A549 (cell line): ENCODE measurements around the gene GPR153.
"Not testable (repeated sequence)": the region's sequence is repeated elsewhere in the genome, so short reads cannot be mapped to it uniquely, and the experiment has no call there.

Source experiments
- ATOH8 ChIP-seq: fragments of 250-450 bp; sonication (Bioruptor Pico); IDR thresholded peaks from 2 replicates; pipeline ENCODE4 v1.5.0; 2020; ENCODE audit warnings: low read depth, mild to moderate bottlenecking, moderate library complexity
- CEBPB ChIP-seq, 2 experiments: fragments of >200 bp in 1 of 2; sonication (Bioruptor Twin) in 1 of 2; formaldehyde crosslinking in 1 of 2; IDR thresholded peaks; 2 replicates each; pipeline ENCODE4 v1.6.1; 2012 to 2016
- CTCF ChIP-seq: fragments of >200 bp; sonication (Bioruptor Twin); formaldehyde crosslinking; IDR thresholded peaks from 3 replicates; pipeline ENCODE4 v1.5.1; 2016
- JUN ChIP-seq, 2 experiments: fragments of >200 bp; sonication (Bioruptor Twin); formaldehyde crosslinking; IDR thresholded peaks; 2 replicates in 1 of 2; 3 replicates in 1 of 2; pipeline ENCODE4 v1.6.1; 2016 to 2017
- JUNB ChIP-seq: fragments of >200 bp; sonication (Bioruptor Twin); formaldehyde crosslinking; IDR thresholded peaks from 2 replicates; pipeline ENCODE4 v1.6.1; 2016
- NPAS2 ChIP-seq: fragments of 250-450 bp; sonication (Bioruptor Pico); IDR thresholded peaks from 2 replicates; pipeline ENCODE4 v1.8.0; 2022; ENCODE audit warnings: mild to moderate bottlenecking, moderate library complexity, borderline replicate concordance
- POLR2A ChIP-seq: IDR thresholded peaks from 2 replicates; pipeline ENCODE4 v1.6.1; 2012; ENCODE audit warnings: mild to moderate bottlenecking, low read length
- REST ChIP-seq: fragments of 200-600 bp; sonication (generic); IDR thresholded peaks from 2 replicates; pipeline ENCODE4 v1.6.1; 2016; ENCODE audit warnings: antibody characterized with exemption, mild to moderate bottlenecking, moderate library complexity
- RFX5 ChIP-seq: fragments of 450-650 bp; IDR thresholded peaks from 2 replicates; pipeline ENCODE4 v1.7.1; 2014; ENCODE audit warnings: antibody characterized with exemption, mild to moderate bottlenecking, moderate library complexity

GRCh38 chr1:6307682-6308081 lies 46.8 kb upstream of the GPR153 start:
- TF ChIP-seq CTCF; NPAS2; CEBPB (IDR thresholded peaks at IDR 0.05); JUNB; REST; POLR2A; RFX5; ATOH8 (CRISPR knock-in tag); JUN (IDR thresholded peaks at IDR 0.05): not testable (repeated sequence)
